Activated B cell treated with CpG ODN at 0.5 μM for 24 hours (primary cell): ENCODE results near the gene MTX1. TPM values are rescaled to one million over a fixed set of nuclear protein-coding genes. Genes with fewer than 3 reads are reported as not detected.

Source experiments
- ATAC-seq: fragments of 200-7000 bp; cut with Tn5 transposase; one replicate; pipeline ENCODE4 v1.10.0; 2021; ENCODE audit warnings: low read depth, mild to moderate bottlenecking, moderate library complexity
- CTCF ChIA-PET: fragments of 350-600 bp; sonication (Branson Sonifier 250); formaldehyde crosslinking; loops from one replicate; lab custom pipeline; 2021; ENCODE audit warnings: antibody characterized with exemption; lab: Charles Lee
- POLR2A ChIA-PET: fragments of 350-600 bp; sonication (Branson Sonifier 250); formaldehyde crosslinking; loops from one replicate; lab custom pipeline; 2021; ENCODE audit warnings: antibody characterized with exemption; lab: Charles Lee
- DNase-seq: peaks from one replicate; pipeline ENCODE4 v3.0.0; 2022
- H3K27ac Mint-ChIP-seq: one replicate; pipeline ENCODE4 v1.8.0; 2020; ENCODE audit warnings: mixed read lengths
- H3K27me3 Mint-ChIP-seq: one replicate; pipeline ENCODE4 v1.8.0; 2021; ENCODE audit warnings: mixed read lengths
- H3K36me3 Mint-ChIP-seq: one replicate; pipeline ENCODE4 v1.8.0; 2021; ENCODE audit warnings: low read depth, mixed read lengths
- H3K4me1 Mint-ChIP-seq: one replicate; pipeline ENCODE4 v1.8.0; 2021; ENCODE audit warnings: mixed read lengths
- H3K4me3 Mint-ChIP-seq: one replicate; pipeline ENCODE4 v1.8.0; 2020; ENCODE audit warnings: mild to moderate bottlenecking, mixed read lengths
- H3K9me3 Mint-ChIP-seq: one replicate; pipeline ENCODE4 v1.8.0; 2020; ENCODE audit warnings: mixed read lengths
- intact Hi-C: fragments of 100-400 bp; cut with micrococcal nuclease; formaldehyde crosslinking; loops from one replicate; pipeline ENCODE4 v1.15.1; 2024
- total RNA-seq: library from RNA; stranded (reverse); gene quantifications from 2 replicates; pipeline ENCODE4 v1.2.3, GENCODE V29; 2022
- TF ChIP-seq, protein P1 (sequence below): fragments of 200-600 bp; IDR thresholded peaks from one replicate; pipeline ENCODE4 v1.8.0; 2022; ENCODE audit warnings: antibody characterized with exemption, mild to moderate bottlenecking

The MTX1 gene
- total RNA-seq, 1 donor from 2014 or later, result 36.7 TPM

DNA sequence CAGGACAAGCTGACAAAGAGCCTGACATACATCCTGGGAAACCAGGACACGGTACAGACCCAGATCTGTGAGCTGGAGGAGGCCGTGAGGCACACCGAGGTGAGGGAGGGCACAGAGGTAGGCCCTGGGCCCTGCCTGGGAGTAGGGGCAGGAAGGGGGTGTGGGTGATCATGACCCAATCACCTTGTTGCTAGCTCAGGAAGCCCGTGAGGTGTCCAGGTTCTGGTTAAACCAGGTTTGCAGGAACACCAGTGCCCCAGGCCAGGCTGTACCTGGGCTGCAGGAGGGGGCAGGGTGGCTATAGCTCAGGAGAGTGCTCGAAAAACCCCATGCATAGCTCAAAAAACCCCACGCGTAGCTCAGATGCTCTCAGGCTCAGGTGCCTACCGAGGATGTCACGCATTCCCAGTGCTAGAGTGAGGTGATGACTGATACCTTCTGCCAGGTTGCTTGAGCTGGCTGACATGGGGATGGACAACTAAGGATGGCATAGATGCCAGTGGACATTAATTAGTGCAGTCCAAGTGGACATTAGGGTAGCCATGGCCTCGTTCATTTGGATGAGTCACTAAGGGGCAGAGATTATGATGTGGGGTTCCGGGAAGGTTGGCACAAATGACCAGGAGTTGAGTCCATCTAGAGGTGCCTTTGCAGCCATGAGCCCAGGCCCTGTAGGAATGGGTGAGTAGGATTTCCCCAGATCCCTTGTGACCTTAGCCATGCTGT lies 31.1 kb upstream of the MTX1 start:
- TF ChIP-seq, protein P1, sequence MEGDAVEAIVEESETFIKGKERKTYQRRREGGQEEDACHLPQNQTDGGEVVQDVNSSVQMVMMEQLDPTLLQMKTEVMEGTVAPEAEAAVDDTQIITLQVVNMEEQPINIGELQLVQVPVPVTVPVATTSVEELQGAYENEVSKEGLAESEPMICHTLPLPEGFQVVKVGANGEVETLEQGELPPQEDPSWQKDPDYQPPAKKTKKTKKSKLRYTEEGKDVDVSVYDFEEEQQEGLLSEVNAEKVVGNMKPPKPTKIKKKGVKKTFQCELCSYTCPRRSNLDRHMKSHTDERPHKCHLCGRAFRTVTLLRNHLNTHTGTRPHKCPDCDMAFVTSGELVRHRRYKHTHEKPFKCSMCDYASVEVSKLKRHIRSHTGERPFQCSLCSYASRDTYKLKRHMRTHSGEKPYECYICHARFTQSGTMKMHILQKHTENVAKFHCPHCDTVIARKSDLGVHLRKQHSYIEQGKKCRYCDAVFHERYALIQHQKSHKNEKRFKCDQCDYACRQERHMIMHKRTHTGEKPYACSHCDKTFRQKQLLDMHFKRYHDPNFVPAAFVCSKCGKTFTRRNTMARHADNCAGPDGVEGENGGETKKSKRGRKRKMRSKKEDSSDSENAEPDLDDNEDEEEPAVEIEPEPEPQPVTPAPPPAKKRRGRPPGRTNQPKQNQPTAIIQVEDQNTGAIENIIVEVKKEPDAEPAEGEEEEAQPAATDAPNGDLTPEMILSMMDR, result no peak
- intact Hi-C loops, result loop anchor here (2.0 to 10.0 kb wide), 3 partner anchors 15 to 623 kb away; partner anchors contain the start of genes CKS1B, SHC1 and UBE2Q1
- peaks cover 10% of the 10 kb centered on the region for H3K36me3 Mint-ChIP-seq
- CTCF ChIA-PET, result interaction anchor here (0.8 to 4.6 kb wide), 8 partner anchors 8 to 92 kb away, joined by 3 to 41 read pairs (median 5); partner anchors contain the start of gene THBS3
- no peak for DNase-seq
- no peak overlapping the region for H3K4me3 Mint-ChIP-seq
- POLR2A ChIA-PET, result interaction anchor here (1.6 to 2.4 kb wide), 2 partner anchors 17 to 47 kb away, joined by 5 to 13 read pairs; no protein-coding TSS in a partner anchor
- H3K27ac Mint-ChIP-seq, result no peak overlapping the region
- ATAC-seq, result no peak
- no peaks in the 10 kb centered on the region for H3K27me3 Mint-ChIP-seq
- peaks cover 26% of the 10 kb centered on the region for H3K4me1 Mint-ChIP-seq
- no peaks in the 10 kb centered on the region for H3K9me3 Mint-ChIP-seq

DNA sequence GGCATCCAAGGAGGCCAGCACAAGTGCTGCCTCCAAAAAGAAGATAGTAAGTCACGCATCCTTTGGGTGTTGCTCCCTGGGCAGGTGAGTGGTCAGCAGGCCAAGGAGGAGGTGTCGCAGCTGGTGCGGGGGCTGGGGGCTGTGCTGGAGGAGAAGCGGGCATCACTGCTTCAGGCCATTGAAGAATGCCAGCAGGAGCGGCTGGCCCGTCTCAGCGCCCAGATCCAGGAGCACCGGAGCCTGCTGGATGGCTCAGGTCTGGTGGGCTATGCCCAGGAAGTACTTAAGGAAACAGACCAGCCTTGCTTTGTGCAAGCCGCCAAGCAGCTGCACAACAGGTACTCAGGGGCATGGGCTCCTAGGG lies 30.6 kb upstream of the MTX1 start:
- no peak overlapping the region for H3K4me3 Mint-ChIP-seq
- intact Hi-C loops, result loop anchor here (2.0 to 10.0 kb wide), 3 partner anchors 15 to 623 kb away; partner anchors contain the start of genes CKS1B, SHC1 and UBE2Q1
- TF ChIP-seq, protein P1, result no peak
- ATAC-seq (no peak), DNase-seq (no peak)
- CTCF ChIA-PET, result interaction anchor here (0.9 to 4.6 kb wide), 5 partner anchors 8 to 66 kb away, joined by 4 to 41 read pairs (median 6); partner anchors contain the start of gene THBS3
- no peaks in the 10 kb centered on the region for H3K27me3 Mint-ChIP-seq
- peaks cover 24% of the 10 kb centered on the region for H3K4me1 Mint-ChIP-seq
- H3K27ac Mint-ChIP-seq, result no peak overlapping the region
- H3K36me3 Mint-ChIP-seq, result peaks cover 6% of the 10 kb centered on the region
- POLR2A ChIA-PET, result interaction anchor here (1.6 to 2.4 kb wide), 2 partner anchors 16 to 46 kb away, joined by 5 to 13 read pairs; no protein-coding TSS in a partner anchor
- no peaks in the 10 kb centered on the region for H3K9me3 Mint-ChIP-seq

DNA sequence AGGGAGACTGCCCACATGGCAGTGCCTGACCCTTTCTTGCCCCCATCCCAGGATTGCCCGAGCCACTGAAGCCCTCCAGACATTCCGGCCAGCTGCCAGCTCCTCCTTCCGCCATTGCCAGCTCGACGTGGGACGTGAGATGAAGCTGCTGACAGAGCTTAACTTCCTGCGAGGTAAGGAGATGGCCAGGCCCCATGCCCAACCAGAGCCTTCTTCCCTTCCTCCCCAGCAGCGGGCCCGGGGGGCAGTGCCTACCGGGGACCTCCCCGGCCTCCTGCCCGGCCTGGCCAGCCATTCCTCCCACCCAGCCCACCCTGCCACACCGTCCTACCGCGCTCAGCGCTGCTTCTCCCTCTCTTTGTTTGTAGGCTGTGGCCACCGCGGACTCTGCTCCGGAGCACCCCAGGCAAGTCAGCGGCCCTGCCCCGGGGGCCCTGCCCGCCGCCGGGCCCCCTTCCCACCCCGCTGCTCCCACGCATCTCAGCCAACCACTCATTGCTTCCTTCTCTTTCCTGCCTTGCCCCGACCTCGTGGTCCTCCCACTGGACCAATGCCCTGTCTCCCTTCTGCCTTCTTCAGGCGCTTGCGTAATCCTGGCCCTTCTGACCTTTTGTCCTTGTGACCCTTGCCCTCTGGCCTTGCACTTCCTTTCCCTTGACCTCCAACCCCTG lies 29.9 kb upstream of the MTX1 start:
- intact Hi-C loops, result loop anchor here (10.0 kb wide), 2 partner anchors 204 to 624 kb away; partner anchors contain the start of genes CKS1B, SHC1 and UBE2Q1
- Mint-ChIP-seq H3K9me3 (no peaks in the 10 kb centered on the region), H3K4me3 (no peak overlapping the region), H3K4me1 (peaks cover 20% of the 10 kb centered on the region), H3K27ac (no peak overlapping the region), H3K27me3 (no peaks in the 10 kb centered on the region), H3K36me3 (no peaks in the 10 kb centered on the region)
- TF ChIP-seq, protein P1, result no peak
- ATAC-seq (no peak), DNase-seq (peak; percentile 5)
- POLR2A ChIA-PET, result interaction anchor here (2.4 kb wide), 1 partner anchor 15 kb away, joined by 13 read pairs; no protein-coding TSS in a partner anchor
- CTCF ChIA-PET, result interaction anchor here (1.4 to 4.6 kb wide), 2 partner anchors 15 to 49 kb away, joined by 7 to 41 read pairs; no protein-coding TSS in a partner anchor

DNA sequence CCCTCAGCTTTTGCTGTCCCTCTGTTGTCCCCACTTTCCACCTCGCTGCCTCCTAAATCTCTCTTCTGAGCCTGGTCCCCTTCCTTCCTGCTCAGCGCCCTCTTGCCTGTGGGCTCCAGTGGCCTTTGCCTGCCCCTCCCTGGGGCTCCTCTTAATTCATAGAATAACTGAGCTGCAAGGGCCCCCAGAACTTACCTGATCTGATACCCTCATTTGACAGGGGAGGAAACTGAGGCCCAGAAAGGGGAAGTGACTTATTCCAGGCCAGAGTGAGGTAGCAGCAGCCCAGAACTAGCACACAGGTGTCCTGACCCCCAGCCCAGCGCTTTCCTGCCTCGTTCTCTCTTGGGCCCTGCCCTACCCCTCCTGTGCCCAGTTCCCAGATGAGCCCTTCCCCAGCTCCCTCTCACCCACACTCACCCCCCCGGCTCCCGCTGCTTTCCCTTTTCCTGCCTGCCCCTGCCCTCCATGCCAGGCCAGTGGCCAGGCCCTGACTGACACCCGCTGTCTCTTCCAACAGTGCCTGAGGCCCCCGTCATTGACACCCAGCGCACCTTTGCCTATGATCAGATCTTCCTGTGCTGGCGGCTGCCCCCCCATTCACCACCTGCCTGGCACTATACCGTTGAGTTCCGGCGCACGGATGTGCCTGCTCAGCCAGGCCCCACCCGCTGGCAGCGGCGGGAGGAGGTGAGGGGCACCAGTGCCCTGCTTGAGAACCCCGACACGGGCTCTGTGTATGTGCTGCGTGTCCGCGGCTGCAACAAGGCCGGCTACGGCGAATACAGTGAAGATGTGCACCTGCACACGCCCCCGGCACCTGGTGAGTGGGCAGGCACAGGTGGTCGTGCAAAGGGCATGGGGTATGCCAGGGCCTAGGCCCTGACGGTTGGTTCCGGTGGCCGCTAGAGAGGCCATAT lies 29.1 kb upstream of the MTX1 start:
- ATAC-seq (no peak), DNase-seq (peak; percentile 9)
- H3K27me3 Mint-ChIP-seq, result no peaks in the 10 kb centered on the region
- ChIA-PET CTCF (interaction anchor here (4.6 kb wide), 1 partner anchor 15 kb away, joined by 41 read pairs; no protein-coding TSS in a partner anchor), POLR2A (no interaction called here)
- no peaks in the 10 kb centered on the region for H3K36me3 Mint-ChIP-seq
- H3K4me3 Mint-ChIP-seq, result no peak overlapping the region
- TF ChIP-seq, protein P1, result no peak
- H3K27ac Mint-ChIP-seq, result no peak overlapping the region
- peaks cover 17% of the 10 kb centered on the region for H3K4me1 Mint-ChIP-seq
- intact Hi-C loops, result loop anchor here (10.0 kb wide), 2 partner anchors 205 to 625 kb away; partner anchors contain the start of genes CKS1B, SHC1 and UBE2Q1
- no peaks in the 10 kb centered on the region for H3K9me3 Mint-ChIP-seq
